Measurements from ENCODE around the gene ZAP70.

DNA sequence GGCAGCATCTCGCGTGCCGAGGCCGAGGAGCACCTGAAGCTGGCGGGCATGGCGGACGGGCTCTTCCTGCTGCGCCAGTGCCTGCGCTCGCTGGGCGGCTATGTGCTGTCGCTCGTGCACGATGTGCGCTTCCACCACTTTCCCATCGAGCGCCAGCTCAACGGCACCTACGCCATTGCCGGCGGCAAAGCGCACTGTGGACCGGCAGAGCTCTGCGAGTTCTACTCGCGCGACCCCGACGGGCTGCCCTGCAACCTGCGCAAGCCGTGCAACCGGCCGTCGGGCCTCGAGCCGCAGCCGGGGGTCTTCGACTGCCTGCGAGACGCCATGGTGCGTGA is 10.7 kb downstream of the ZAP70 start:
- TF ChIP-seq, protein P1, sequence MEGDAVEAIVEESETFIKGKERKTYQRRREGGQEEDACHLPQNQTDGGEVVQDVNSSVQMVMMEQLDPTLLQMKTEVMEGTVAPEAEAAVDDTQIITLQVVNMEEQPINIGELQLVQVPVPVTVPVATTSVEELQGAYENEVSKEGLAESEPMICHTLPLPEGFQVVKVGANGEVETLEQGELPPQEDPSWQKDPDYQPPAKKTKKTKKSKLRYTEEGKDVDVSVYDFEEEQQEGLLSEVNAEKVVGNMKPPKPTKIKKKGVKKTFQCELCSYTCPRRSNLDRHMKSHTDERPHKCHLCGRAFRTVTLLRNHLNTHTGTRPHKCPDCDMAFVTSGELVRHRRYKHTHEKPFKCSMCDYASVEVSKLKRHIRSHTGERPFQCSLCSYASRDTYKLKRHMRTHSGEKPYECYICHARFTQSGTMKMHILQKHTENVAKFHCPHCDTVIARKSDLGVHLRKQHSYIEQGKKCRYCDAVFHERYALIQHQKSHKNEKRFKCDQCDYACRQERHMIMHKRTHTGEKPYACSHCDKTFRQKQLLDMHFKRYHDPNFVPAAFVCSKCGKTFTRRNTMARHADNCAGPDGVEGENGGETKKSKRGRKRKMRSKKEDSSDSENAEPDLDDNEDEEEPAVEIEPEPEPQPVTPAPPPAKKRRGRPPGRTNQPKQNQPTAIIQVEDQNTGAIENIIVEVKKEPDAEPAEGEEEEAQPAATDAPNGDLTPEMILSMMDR (IDR thresholded peaks at IDR 0.05) = no peak
- TF ChIP-seq POLR2A (IDR thresholded peaks at IDR 0.05) (no peak), EP300 (IDR thresholded peaks at IDR 0.05) (no peak)

All from ovary (tissue), 3 donors.